ENCODE measurements around the gene OAS2. TPM values are rescaled to one million over a fixed set of nuclear protein-coding genes. Genes with fewer than 3 reads are reported as not detected.

OAS2 gene
- total RNA-seq, 1 donor from 2014 or later = 94.2 TPM

DNA sequence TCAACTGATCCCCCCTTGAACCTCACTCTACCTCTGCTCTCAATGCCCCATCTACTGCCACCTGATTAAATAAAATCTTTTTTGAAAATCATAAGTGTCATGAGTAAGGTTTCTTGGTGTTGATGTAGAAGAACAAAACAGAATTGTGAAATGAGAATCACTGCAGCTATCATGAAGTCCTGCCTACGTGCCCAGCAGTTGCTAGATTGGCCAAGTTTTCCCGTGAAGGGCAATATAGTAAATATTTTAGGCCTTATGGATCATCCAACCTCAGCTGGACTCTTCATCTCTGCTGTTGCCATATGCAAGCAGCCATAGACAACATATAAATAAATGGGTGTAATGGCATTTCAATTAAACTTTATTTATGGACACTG is 45.2 kb upstream of the OAS2 start:
- Mint-ChIP-seq H3K27me3 (ENCODE audit: low read depth, unreplicated experiment) (peaks cover 25% of the 10 kb centered on the region), H3K27ac (ENCODE audit: unreplicated experiment) (no peak overlapping the region)

DNA sequence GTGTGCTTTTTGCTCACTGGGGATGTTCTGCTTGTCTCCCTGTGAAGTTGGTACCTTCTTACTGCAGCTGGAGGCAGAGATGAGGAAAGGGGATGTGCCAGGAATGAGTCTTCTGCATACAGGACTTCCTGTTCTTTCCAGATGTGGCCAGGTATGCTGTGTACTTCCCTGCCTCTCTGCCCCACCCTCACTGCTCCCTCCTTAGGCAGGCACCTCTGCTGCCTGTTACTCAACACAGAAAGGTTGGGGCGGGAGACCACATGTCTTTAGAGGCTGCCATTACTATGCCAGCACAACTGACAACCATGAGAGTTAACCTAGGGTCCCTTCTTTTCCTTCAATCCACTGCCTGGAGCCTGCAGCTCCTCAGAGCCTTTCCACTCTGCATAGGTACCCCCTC is 42.1 kb upstream of the OAS2 start:
- Mint-ChIP-seq H3K4me1 (ENCODE audit: low read depth, unreplicated experiment) (peaks cover 7% of the 10 kb centered on the region), H3K36me3 (ENCODE audit: low read depth, unreplicated experiment) (no peaks in the 10 kb centered on the region), H3K27me3 (ENCODE audit: low read depth, unreplicated experiment) (peaks cover 28% of the 10 kb centered on the region), H3K27ac (ENCODE audit: unreplicated experiment) (no peak overlapping the region), H3K9me3 (ENCODE audit: unreplicated experiment) (no peaks in the 10 kb centered on the region), H3K4me3 (ENCODE audit: unreplicated experiment) (no peak overlapping the region)
- no peaks in the 10 kb centered on the region for H3K79me2 ChIP-seq (ENCODE audit: insufficient read depth, low read length)
- no peaks in the 10 kb centered on the region for H3K36me3 ChIP-seq (ENCODE audit: insufficient read depth, low read length)
- no peak overlapping the region for H3K4me3 ChIP-seq (ENCODE audit: insufficient read depth, low read depth, low read length)
- H3K9me3 ChIP-seq (ENCODE audit: insufficient read depth, low read depth, low read length) = no peaks in the 10 kb centered on the region
- H3K27me3 ChIP-seq (ENCODE audit: insufficient read depth, low read length) = no peaks in the 10 kb centered on the region
- TF ChIP-seq EZH2 (IDR thresholded peaks at IDR 0.05; ENCODE audit: insufficient read depth, low read length) = no peak
- TF ChIP-seq, protein P1, sequence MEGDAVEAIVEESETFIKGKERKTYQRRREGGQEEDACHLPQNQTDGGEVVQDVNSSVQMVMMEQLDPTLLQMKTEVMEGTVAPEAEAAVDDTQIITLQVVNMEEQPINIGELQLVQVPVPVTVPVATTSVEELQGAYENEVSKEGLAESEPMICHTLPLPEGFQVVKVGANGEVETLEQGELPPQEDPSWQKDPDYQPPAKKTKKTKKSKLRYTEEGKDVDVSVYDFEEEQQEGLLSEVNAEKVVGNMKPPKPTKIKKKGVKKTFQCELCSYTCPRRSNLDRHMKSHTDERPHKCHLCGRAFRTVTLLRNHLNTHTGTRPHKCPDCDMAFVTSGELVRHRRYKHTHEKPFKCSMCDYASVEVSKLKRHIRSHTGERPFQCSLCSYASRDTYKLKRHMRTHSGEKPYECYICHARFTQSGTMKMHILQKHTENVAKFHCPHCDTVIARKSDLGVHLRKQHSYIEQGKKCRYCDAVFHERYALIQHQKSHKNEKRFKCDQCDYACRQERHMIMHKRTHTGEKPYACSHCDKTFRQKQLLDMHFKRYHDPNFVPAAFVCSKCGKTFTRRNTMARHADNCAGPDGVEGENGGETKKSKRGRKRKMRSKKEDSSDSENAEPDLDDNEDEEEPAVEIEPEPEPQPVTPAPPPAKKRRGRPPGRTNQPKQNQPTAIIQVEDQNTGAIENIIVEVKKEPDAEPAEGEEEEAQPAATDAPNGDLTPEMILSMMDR (IDR thresholded peaks at IDR 0.05; ENCODE audit: insufficient read depth, low read depth, low read length) = no peak
- no peaks in the 10 kb centered on the region for H4K20me1 ChIP-seq (ENCODE audit: insufficient read depth, low read length)
- FAIRE-seq = no peak
- no peak overlapping the region for H3K9ac ChIP-seq (ENCODE audit: low read length)
- DNase-seq (ENCODE audit: low read depth) = no peak
- no peak overlapping the region for H3K27ac ChIP-seq (ENCODE audit: low read depth, low read length)
- H3K4me2 ChIP-seq (ENCODE audit: low read length) = no peak overlapping the region
- H2AFZ ChIP-seq (ENCODE audit: low read depth, low read length) = no peak overlapping the region
- peaks cover 7% of the 10 kb centered on the region for H3K4me1 ChIP-seq (ENCODE audit: insufficient read depth, low read length)

More for the DNA sequence above, 45.2 kb upstream of the OAS2 start:
- Histone ChIP-seq H3K36me3 (ENCODE audit: insufficient read depth, low read length) (no peaks in the 10 kb centered on the region), H2AFZ (ENCODE audit: low read depth, low read length) (no peak overlapping the region), H3K9me3 (ENCODE audit: insufficient read depth, low read depth, low read length) (no peaks in the 10 kb centered on the region), H3K4me2 (ENCODE audit: low read length) (no peak overlapping the region), H3K9ac (ENCODE audit: low read length) (no peak overlapping the region), H3K27me3 (ENCODE audit: insufficient read depth, low read length) (no peaks in the 10 kb centered on the region), H3K79me2 (ENCODE audit: insufficient read depth, low read length) (no peaks in the 10 kb centered on the region), H3K4me3 (ENCODE audit: insufficient read depth, low read depth, low read length) (no peak overlapping the region), H4K20me1 (ENCODE audit: insufficient read depth, low read length) (no peaks in the 10 kb centered on the region), H3K4me1 (ENCODE audit: insufficient read depth, low read length) (no peaks in the 10 kb centered on the region), H3K27ac (ENCODE audit: low read depth, low read length) (no peak overlapping the region)
- no peaks in the 10 kb centered on the region for H3K36me3 Mint-ChIP-seq (ENCODE audit: low read depth, unreplicated experiment)
- H3K4me1 Mint-ChIP-seq (ENCODE audit: low read depth, unreplicated experiment) = peaks cover 2% of the 10 kb centered on the region
- FAIRE-seq (no peak), DNase-seq (ENCODE audit: low read depth) (no peak)
- H3K4me3 Mint-ChIP-seq (ENCODE audit: unreplicated experiment) = no peak overlapping the region
- TF ChIP-seq, protein P1 (IDR thresholded peaks at IDR 0.05; ENCODE audit: insufficient read depth, low read depth, low read length) = no peak
- TF ChIP-seq EZH2 (IDR thresholded peaks at IDR 0.05; ENCODE audit: insufficient read depth, low read length) = no peak
- H3K9me3 Mint-ChIP-seq (ENCODE audit: unreplicated experiment) = peaks cover 2% of the 10 kb centered on the region

- H3K79me2 ChIP-seq (ENCODE audit: insufficient read depth, low read length) = no peaks in the 10 kb centered on the region
- no peak overlapping the region for H3K4me2 ChIP-seq (ENCODE audit: low read length)
- no peak overlapping the region for H3K9ac ChIP-seq (ENCODE audit: low read length)
- Mint-ChIP-seq H3K36me3 (ENCODE audit: low read depth, unreplicated experiment) (no peaks in the 10 kb centered on the region), H3K4me1 (ENCODE audit: low read depth, unreplicated experiment) (peaks cover 7% of the 10 kb centered on the region), H3K4me3 (ENCODE audit: unreplicated experiment) (no peak overlapping the region), H3K27ac (ENCODE audit: unreplicated experiment) (peak overlapping the region; percentile 41), H3K27me3 (ENCODE audit: low read depth, unreplicated experiment) (peaks cover 23% of the 10 kb centered on the region), H3K9me3 (ENCODE audit: unreplicated experiment) (no peaks in the 10 kb centered on the region)
- no peak for DNase-seq (ENCODE audit: low read depth)
- no peaks in the 10 kb centered on the region for H3K9me3 ChIP-seq (ENCODE audit: insufficient read depth, low read depth, low read length)
- H3K27me3 ChIP-seq (ENCODE audit: insufficient read depth, low read length) = no peaks in the 10 kb centered on the region
- H4K20me1 ChIP-seq (ENCODE audit: insufficient read depth, low read length) = no peaks in the 10 kb centered on the region
- peaks cover 7% of the 10 kb centered on the region for H3K4me1 ChIP-seq (ENCODE audit: insufficient read depth, low read length)
- no peaks in the 10 kb centered on the region for H3K36me3 ChIP-seq (ENCODE audit: insufficient read depth, low read length)
- TF ChIP-seq, protein P1 (IDR thresholded peaks at IDR 0.05; ENCODE audit: insufficient read depth, low read depth, low read length) = no peak
- TF ChIP-seq EZH2 (IDR thresholded peaks at IDR 0.05; ENCODE audit: insufficient read depth, low read length) = no peak
- H3K4me3 ChIP-seq (ENCODE audit: insufficient read depth, low read depth, low read length) = no peak overlapping the region
- H3K27ac ChIP-seq (ENCODE audit: low read depth, low read length) = no peak overlapping the region
- no peak for FAIRE-seq
- no peak overlapping the region for H2AFZ ChIP-seq (ENCODE audit: low read depth, low read length)
Measured at GRCh38 chr12:112936927-112937326, 41.4 kb upstream of the OAS2 start.
